D341Med (cell line): ENCODE measurements around the gene CSNK1G3.
A peak's percentile ranks its signal among the peaks of the same experiment; 100 is the strongest.
"Not testable (repeated sequence)": the region's sequence is repeated elsewhere in the genome, so short reads cannot be mapped to it uniquely, and the experiment has no call there.

Experiments used
- DNase-seq: peaks from one replicate; pipeline ENCODE4 v3.0.0; 2012; ENCODE audit warnings: low spot score

Gene CSNK1G3

GRCh38 chr5:123559434-123559775 lies 47.4 kb downstream of the CSNK1G3 start:
- no peak for DNase-seq

GRCh38 chr5:123561230-123561629 lies 49.3 kb downstream of the CSNK1G3 start:
- DNase-seq, result no peak

- DNase-seq, result no peak
These were observed 60.0 kb downstream of the CSNK1G3 start for GRCh38 chr5:123571927-123572326.

GRCh38 chr5:123578390-123578789 lies 66.4 kb downstream of the CSNK1G3 start:
- DNase-seq, result no peak

GRCh38 chr5:123579410-123579809 lies 67.4 kb downstream of the CSNK1G3 start:
- no peak for DNase-seq

- DNase-seq, result no peak
These were observed 70.7 kb downstream of the CSNK1G3 start for GRCh38 chr5:123582550-123583285.

- no peak for DNase-seq
These were observed 73.9 kb downstream of the CSNK1G3 start for GRCh38 chr5:123585871-123586270.

- DNase-seq, result no peak
These were observed 82.5 kb downstream of the CSNK1G3 start for GRCh38 chr5:123594434-123594833.

GRCh38 chr5:123597018-123597417 lies 85.0 kb downstream of the CSNK1G3 start:
- DNase-seq, result no peak

GRCh38 chr5:123598028-123598689 lies 86.2 kb downstream of the CSNK1G3 start:
- no peak for DNase-seq

- DNase-seq, result no peak
These were observed 87.2 kb downstream of the CSNK1G3 start for GRCh38 chr5:123599171-123599570.

- DNase-seq, result no peak
These were observed 89.6 kb downstream of the CSNK1G3 start for GRCh38 chr5:123601610-123602009.

GRCh38 chr5:123605822-123606221 lies 93.8 kb downstream of the CSNK1G3 start:
- no peak for DNase-seq

GRCh38 chr5:123610209-123610608 lies 98.2 kb downstream of the CSNK1G3 start:
- no peak for DNase-seq

GRCh38 chr5:123610665-123611405 lies 98.9 kb downstream of the CSNK1G3 start:
- DNase-seq, result peak; percentile 22

- no peak for DNase-seq
These were observed 99.4 kb downstream of the CSNK1G3 start for GRCh38 chr5:123611406-123611709.

- DNase-seq, result no peak
These were observed 105.6 kb downstream of the CSNK1G3 start for GRCh38 chr5:123617561-123617960.

GRCh38 chr5:123626051-123626450 lies 114.1 kb downstream of the CSNK1G3 start:
- DNase-seq, result no peak

- DNase-seq, result no peak
These were observed 117.0 kb downstream of the CSNK1G3 start for GRCh38 chr5:123628860-123629544.

- DNase-seq, result no peak
These were observed 124.0 kb downstream of the CSNK1G3 start for GRCh38 chr5:123636006-123636405.

GRCh38 chr5:123637028-123637427 lies 125.1 kb downstream of the CSNK1G3 start:
- DNase-seq, result not testable (repeated sequence)

- DNase-seq, result no peak
These were observed 127.3 kb downstream of the CSNK1G3 start for GRCh38 chr5:123639244-123639643.
